GM12878 (cell line): Measurements from ENCODE around the gene RMI2.

ENCODE experiments used
- EP300 ChIP-seq, 2 experiments: fragments of 150-350 bp in 1 of 2; IDR thresholded peaks; 2 replicates each; pipeline ENCODE4 v1.6.1; 2011 to 2012; ENCODE audit warnings: low read depth in 2 of 2, low read length in 2 of 2, borderline replicate concordance in 1 of 2, improper control_type of control experiment in 1 of 2, inconsistent platforms in 1 of 2; ENCODE audit not compliant: control insufficient read depth in 1 of 2
- NR2C2 ChIP-seq: IDR thresholded peaks from 2 replicates; pipeline ENCODE4 v1.6.1; 2011; ENCODE audit warnings: borderline replicate concordance, low read depth; ENCODE audit not compliant: control insufficient read depth, insufficient read length
- RAD21 ChIP-seq: IDR thresholded peaks from 2 replicates; pipeline ENCODE4 v1.6.1; 2011; ENCODE audit warnings: mild to moderate bottlenecking, low read depth, low read length, moderate library complexity; ENCODE audit not compliant: insufficient read depth
- RFX5 ChIP-seq: IDR thresholded peaks from 2 replicates; pipeline ENCODE4 v1.6.1; 2011; ENCODE audit warnings: low read depth, low read length, improper control_type of control experiment
- TARDBP ChIP-seq: IDR thresholded peaks from 2 replicates; pipeline ENCODE4 v1.6.1; 2016; ENCODE audit warnings: borderline replicate concordance
- TF ChIP-seq, protein P1 (sequence below), 3 experiments: IDR thresholded peaks in 2 of 3; conservative IDR thresholded peaks in 1 of 3; 2 replicates each; pipeline ENCODE4 v1.5.1; 2011; ENCODE audit warnings: low read depth in 3 of 3, low read length in 3 of 3, mild to moderate bottlenecking in 3 of 3, control low read depth in 2 of 3, moderate library complexity in 2 of 3, inconsistent platforms in 1 of 3, mixed read lengths in 1 of 3; ENCODE audit not compliant: control insufficient read depth in 2 of 3, insufficient read depth in 1 of 3; ENCODE audit errors: extremely low read depth in 1 of 3

DNA sequence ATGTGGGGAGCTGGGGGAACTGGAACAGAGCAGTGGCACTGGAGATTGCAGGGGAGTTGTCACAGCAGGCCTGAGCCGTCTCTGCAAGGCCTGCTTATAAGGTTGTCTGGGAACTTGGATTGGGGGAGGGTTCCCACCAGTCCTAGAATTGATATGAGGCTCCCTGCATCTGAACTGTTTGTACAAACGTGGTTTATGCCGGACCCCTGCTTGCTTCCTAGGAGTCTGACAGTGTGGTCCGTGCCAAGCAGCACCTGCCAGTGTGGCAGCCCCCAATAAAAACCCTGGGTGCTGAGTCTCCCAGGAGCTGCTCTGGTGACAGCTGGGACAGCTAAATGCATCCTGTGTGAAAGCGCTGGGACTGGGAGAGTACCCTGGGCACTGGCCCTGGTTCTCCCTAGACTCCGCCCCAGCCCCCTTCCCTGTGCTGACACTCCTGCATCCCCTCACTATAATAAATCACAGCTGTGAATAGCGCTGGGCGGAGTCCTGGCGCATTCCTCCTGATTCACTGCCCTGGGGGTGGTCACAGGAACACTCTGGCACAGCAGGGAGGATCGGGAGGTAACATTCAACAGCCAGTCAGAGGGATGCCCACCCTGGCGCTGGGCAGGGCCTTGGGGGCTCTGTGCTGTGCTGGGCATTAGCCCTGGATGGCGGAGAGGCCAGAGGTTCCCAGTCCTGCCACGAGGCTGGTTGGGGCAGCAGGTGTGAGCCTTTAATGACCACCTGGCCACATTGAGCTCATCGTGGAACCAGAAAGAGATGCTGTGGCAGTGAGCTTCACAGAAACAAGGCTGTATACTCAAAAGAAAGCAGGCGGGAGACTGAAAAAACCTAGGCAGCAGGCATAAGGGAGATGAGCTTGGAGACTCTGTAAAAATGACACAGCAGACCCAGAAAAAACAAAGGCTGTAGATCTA lies 45.6 kb downstream of the RMI2 start:
- TF ChIP-seq TARDBP: no peak
- no peak for TF ChIP-seq RAD21
- TF ChIP-seq RFX5: no peak
- no peak for TF ChIP-seq EP300 (IDR thresholded peaks at IDR 0.05; ENCODE audit: borderline replicate concordance in 1 of 2, control insufficient read depth in 1 of 2, low read depth in 2 of 2, low read length in 2 of 2)
- TF ChIP-seq, protein P1, sequence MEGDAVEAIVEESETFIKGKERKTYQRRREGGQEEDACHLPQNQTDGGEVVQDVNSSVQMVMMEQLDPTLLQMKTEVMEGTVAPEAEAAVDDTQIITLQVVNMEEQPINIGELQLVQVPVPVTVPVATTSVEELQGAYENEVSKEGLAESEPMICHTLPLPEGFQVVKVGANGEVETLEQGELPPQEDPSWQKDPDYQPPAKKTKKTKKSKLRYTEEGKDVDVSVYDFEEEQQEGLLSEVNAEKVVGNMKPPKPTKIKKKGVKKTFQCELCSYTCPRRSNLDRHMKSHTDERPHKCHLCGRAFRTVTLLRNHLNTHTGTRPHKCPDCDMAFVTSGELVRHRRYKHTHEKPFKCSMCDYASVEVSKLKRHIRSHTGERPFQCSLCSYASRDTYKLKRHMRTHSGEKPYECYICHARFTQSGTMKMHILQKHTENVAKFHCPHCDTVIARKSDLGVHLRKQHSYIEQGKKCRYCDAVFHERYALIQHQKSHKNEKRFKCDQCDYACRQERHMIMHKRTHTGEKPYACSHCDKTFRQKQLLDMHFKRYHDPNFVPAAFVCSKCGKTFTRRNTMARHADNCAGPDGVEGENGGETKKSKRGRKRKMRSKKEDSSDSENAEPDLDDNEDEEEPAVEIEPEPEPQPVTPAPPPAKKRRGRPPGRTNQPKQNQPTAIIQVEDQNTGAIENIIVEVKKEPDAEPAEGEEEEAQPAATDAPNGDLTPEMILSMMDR (IDR thresholded peaks at IDR 0.05 in 2 of 3, conservative IDR thresholded peaks at IDR 0.05 in 1 of 3; ENCODE audit: control insufficient read depth in 2 of 3, extremely low read depth in 1 of 3, insufficient read depth in 1 of 3, low read depth in 3 of 3, low read length in 3 of 3): no peak
- TF ChIP-seq NR2C2: no peak
